Measurements from ENCODE around the gene LARGE1. TPM values are rescaled to one million over a fixed set of nuclear protein-coding genes. Genes with fewer than 3 reads are reported as not detected.

LARGE1 gene
- total RNA-seq, 2 experiments from 2014 or later, result 0.81 to 2.0 TPM

DNA sequence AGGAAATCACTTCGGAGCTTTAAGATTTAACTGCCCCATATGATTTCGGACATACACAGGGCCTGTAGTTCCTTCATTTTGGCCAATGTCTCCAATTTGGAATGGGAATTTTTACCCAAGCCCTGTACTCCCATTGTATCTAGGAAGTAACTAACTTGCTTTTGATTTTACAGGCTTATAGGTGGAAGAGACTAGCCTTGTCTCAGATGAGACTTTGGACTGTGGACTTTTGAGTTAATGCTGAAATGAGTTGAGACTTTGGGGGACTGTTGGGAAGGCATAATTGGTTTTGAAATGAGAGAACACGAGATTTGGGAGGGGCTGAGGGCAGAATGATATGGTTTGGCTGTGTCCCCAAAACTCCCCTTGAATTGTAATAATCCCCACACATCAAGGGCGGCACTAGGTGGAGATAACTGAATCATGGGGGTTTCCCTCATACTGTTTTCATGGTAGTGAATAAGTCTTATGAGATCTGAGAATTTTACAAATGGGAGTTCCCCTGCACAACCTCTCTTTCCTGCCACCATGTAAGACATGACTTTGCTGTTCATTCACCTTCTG is 130.5 kb downstream of the LARGE1 start:
- ChIA-PET POLR2A (no interaction called here), CTCF (no interaction called here)
- H3K9me3 Mint-ChIP-seq, result peaks cover 35% of the 10 kb centered on the region
- no peak overlapping the region for H3K4me3 Mint-ChIP-seq
- H3K27ac Mint-ChIP-seq, result no peak overlapping the region
- intact Hi-C loops (cut with micrococcal nuclease), result no loop called here
- peaks cover 5% of the 10 kb centered on the region for H3K36me3 Mint-ChIP-seq
- DNase-seq, result no peak
- no peaks in the 10 kb centered on the region for H3K27me3 Mint-ChIP-seq
- no peaks in the 10 kb centered on the region for H3K4me1 Mint-ChIP-seq (ENCODE audit: low read depth)

DNA sequence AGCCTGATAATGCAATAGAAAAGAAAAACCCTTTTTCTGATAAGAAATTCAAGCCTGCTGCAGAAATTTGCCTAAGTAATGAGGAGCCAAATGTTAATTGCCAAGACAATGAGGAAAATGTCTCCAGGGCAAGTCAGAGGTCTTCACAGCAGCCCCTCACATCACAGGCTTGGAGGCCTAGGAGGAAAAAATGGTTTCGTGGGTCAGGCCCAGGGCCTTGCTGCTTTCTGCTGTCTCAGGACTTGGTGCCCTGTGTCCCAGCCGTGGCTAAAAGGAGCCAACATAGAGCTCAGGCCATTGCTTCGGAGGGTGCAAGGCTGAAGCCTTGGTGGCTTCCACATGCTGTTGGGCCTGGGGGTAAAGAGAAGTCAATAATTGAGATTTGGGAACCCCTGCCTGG is 131.3 kb downstream of the LARGE1 start:
- H3K27ac Mint-ChIP-seq, result no peak overlapping the region
- CTCF ChIA-PET, result no interaction called here
- peaks cover 39% of the 10 kb centered on the region for H3K9me3 Mint-ChIP-seq
- H3K4me3 Mint-ChIP-seq, result no peak overlapping the region
- DNase-seq, result no peak
- peaks cover 5% of the 10 kb centered on the region for H3K36me3 Mint-ChIP-seq
- no peaks in the 10 kb centered on the region for H3K27me3 Mint-ChIP-seq
- no peaks in the 10 kb centered on the region for H3K4me1 Mint-ChIP-seq (ENCODE audit: low read depth)
- intact Hi-C loops (cut with micrococcal nuclease), result no loop called here
- POLR2A ChIA-PET, result no interaction called here

- Mint-ChIP-seq H3K9me3 (peaks cover 41% of the 10 kb centered on the region), H3K4me3 (no peak overlapping the region), H3K4me1 (ENCODE audit: low read depth) (no peaks in the 10 kb centered on the region), H3K27ac (no peak overlapping the region), H3K27me3 (no peaks in the 10 kb centered on the region), H3K36me3 (peaks cover 5% of the 10 kb centered on the region)
- DNase-seq, result no peak
- intact Hi-C loops (cut with micrococcal nuclease), result no loop called here
- CTCF ChIA-PET, result no interaction called here
- POLR2A ChIA-PET, result no interaction called here
Observed at GRCh38 chr22:33787645-33788456, 132.4 kb downstream of the LARGE1 start.

- no peak for DNase-seq
- H3K27ac Mint-ChIP-seq, result no peak overlapping the region
- intact Hi-C loops (cut with micrococcal nuclease), result no loop called here
- POLR2A ChIA-PET, result no interaction called here
- no peaks in the 10 kb centered on the region for H3K27me3 Mint-ChIP-seq
- H3K4me1 Mint-ChIP-seq (ENCODE audit: low read depth), result no peaks in the 10 kb centered on the region
- CTCF ChIA-PET, result no interaction called here
- H3K4me3 Mint-ChIP-seq, result no peak overlapping the region
- H3K36me3 Mint-ChIP-seq, result peaks cover 5% of the 10 kb centered on the region
- H3K9me3 Mint-ChIP-seq, result peaks cover 46% of the 10 kb centered on the region
Observed at GRCh38 chr22:33786149-33786548, 134.1 kb downstream of the LARGE1 start.

DNA sequence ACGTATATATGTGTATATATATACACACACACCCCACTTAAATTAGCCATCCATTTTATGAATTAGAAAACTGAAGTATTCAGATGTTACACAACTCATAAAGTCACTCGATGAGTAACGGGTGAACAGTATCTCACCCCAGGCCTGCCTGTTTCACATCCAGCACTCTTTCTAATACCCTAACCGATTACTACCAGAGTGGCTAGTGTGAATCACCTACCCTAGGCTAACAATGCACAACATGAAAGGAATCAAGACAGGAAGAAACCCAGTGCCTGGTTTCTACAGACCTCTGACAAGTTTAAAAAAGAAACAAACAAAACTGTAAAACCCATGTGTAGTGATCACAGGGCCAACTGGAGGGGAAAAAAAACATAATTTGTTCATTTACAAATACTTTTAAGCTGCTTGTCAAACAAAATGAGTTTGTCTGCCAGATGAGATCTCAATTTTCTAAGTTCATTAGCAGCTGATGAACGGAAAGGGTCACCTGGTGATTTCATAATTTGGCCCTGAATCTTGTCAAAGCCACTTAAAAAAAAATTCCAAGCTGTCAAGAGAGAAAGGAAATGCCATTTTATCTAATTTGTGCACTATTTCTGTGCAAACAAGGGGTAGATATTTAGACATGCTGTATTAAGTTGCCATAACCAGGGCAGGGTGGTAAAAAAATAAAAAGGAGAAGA is 134.8 kb downstream of the LARGE1 start:
- CTCF ChIA-PET, result no interaction called here
- POLR2A ChIA-PET, result no interaction called here

DNA sequence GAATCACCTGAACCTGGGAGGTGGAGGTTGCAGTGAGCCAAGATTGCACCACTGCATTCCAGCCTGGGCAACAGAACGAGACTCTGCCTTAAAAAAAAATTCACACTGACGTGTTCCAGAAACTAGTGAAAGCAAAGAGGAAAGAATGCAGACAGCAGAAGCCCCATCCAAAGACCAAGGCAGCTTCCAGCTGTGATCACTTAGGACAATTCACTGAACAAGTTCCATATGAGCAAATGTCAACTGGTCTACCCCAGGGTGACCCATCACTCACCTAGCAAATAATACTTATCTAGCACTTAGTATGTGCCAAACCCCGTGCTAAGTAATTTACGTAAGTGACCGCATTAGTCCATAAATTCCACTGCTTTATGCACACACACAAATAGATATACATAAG is 138.9 kb downstream of the LARGE1 start:
- Mint-ChIP-seq H3K4me1 (ENCODE audit: low read depth) (no peaks in the 10 kb centered on the region), H3K36me3 (no peaks in the 10 kb centered on the region), H3K27me3 (no peaks in the 10 kb centered on the region), H3K27ac (no peak overlapping the region), H3K9me3 (peaks cover 22% of the 10 kb centered on the region), H3K4me3 (no peak overlapping the region)
- intact Hi-C loops (cut with micrococcal nuclease), result no loop called here
- CTCF ChIA-PET, result no interaction called here
- DNase-seq, result no peak
- POLR2A ChIA-PET, result no interaction called here

More for the DNA sequence above, 134.8 kb downstream of the LARGE1 start:
- H3K4me1 Mint-ChIP-seq (ENCODE audit: low read depth), result no peaks in the 10 kb centered on the region
- no peak overlapping the region for H3K4me3 Mint-ChIP-seq
- no peaks in the 10 kb centered on the region for H3K27me3 Mint-ChIP-seq
- peaks cover 5% of the 10 kb centered on the region for H3K36me3 Mint-ChIP-seq
- H3K9me3 Mint-ChIP-seq, result peaks cover 42% of the 10 kb centered on the region
- no peak for DNase-seq
- intact Hi-C loops (cut with micrococcal nuclease), result no loop called here
- H3K27ac Mint-ChIP-seq, result no peak overlapping the region

DNA sequence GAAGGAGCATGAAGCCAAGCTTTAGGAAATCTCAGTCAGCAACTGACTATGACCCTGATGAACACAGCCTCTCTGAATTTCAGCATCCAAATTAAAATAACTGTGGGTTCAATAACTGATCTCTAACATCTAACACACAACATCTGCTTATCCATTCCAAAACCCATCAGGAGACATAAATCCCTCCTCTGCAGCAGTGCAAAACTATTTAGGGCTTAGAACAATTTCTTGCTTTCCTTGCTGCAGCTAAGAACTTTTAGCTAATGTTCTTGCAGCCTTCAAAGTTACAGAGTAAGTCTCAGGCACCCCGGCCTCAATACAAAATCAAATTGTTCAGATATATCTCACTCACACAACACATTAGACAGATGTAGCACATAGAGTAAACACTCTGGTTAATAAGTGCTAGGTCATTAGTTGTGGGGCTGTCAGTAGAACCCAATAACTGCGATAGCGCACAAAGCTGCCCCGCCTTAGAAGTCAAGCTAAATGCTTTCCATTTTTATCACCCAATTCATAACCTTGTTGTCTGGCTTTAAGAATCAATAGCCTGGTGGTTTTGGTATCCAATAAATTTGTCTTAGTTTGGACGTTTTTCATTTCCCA is 139.6 kb downstream of the LARGE1 start:
- CTCF ChIA-PET, result no interaction called here
- no peak overlapping the region for H3K4me3 Mint-ChIP-seq
- no peak overlapping the region for H3K27ac Mint-ChIP-seq

DNA sequence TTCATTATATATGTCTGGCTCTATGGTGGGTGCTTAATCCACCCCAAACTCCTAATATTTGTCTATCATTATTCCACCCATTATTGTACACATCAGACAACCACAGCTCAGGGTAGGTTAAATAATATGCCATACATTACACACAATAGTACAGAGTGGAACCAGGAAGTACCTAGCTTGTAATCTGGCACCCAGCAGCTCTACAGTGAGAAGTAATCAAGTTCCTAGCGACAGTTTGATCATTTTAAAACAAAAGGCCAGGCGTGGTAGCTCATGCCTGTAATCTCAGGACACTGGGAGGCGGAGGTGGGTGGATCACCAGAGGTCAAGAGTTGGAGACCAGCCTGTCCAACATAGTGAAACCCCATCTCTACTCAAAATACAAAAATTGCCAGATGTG is 141.0 kb downstream of the LARGE1 start:
- H3K4me1 Mint-ChIP-seq (ENCODE audit: low read depth), result no peaks in the 10 kb centered on the region
- DNase-seq, result no peak
- H3K9me3 Mint-ChIP-seq, result peaks cover 20% of the 10 kb centered on the region
- H3K27ac Mint-ChIP-seq, result no peak overlapping the region
- intact Hi-C loops (cut with micrococcal nuclease), result no loop called here
- no peaks in the 10 kb centered on the region for H3K36me3 Mint-ChIP-seq
- H3K27me3 Mint-ChIP-seq, result no peaks in the 10 kb centered on the region
- ChIA-PET CTCF (no interaction called here), POLR2A (no interaction called here)
- H3K4me3 Mint-ChIP-seq, result no peak overlapping the region

More for the DNA sequence above, 139.6 kb downstream of the LARGE1 start:
- Mint-ChIP-seq H3K27me3 (no peaks in the 10 kb centered on the region), H3K9me3 (peaks cover 22% of the 10 kb centered on the region), H3K4me1 (ENCODE audit: low read depth) (no peaks in the 10 kb centered on the region), H3K36me3 (no peaks in the 10 kb centered on the region)
- DNase-seq, result no peak
- intact Hi-C loops (cut with micrococcal nuclease), result no loop called here
- POLR2A ChIA-PET, result no interaction called here

DNA sequence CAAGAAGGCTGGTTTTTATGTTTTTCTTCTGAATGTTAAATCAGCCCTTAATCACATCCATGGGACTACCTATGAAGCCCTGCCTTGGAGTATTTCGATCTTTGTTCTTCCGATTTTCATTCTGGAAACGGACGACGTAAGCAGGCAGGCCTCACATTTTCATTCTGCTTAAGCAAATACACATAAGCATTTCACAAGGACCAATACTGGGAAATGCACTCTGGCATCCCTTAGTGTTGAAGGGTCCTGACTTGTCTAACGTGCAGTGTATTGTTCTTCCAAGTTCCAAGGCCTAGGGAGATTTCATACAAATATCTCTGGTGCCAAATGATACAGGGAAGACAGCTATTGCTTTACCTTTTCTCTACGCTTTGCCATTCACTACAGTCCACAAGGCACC is 143.8 kb downstream of the LARGE1 start:
- CTCF ChIA-PET, result no interaction called here
- POLR2A ChIA-PET, result no interaction called here
- H3K27me3 Mint-ChIP-seq, result no peaks in the 10 kb centered on the region
- intact Hi-C loops (cut with micrococcal nuclease), result no loop called here
- no peaks in the 10 kb centered on the region for H3K36me3 Mint-ChIP-seq
- H3K27ac Mint-ChIP-seq, result no peak overlapping the region
- DNase-seq, result no peak
- H3K4me1 Mint-ChIP-seq (ENCODE audit: low read depth), result no peaks in the 10 kb centered on the region
- no peak overlapping the region for H3K4me3 Mint-ChIP-seq
- peaks cover 14% of the 10 kb centered on the region for H3K9me3 Mint-ChIP-seq

GRCh38 chr22:33774781-33775180 is 145.5 kb downstream of the LARGE1 start:
- Mint-ChIP-seq H3K4me3 (no peak overlapping the region), H3K4me1 (ENCODE audit: low read depth) (no peaks in the 10 kb centered on the region), H3K36me3 (no peaks in the 10 kb centered on the region), H3K27me3 (no peaks in the 10 kb centered on the region), H3K27ac (no peak overlapping the region), H3K9me3 (peaks cover 11% of the 10 kb centered on the region)
- CTCF ChIA-PET, result no interaction called here
- intact Hi-C loops (cut with micrococcal nuclease), result no loop called here
- DNase-seq, result no peak
- POLR2A ChIA-PET, result no interaction called here

- Mint-ChIP-seq H3K4me3 (no peak overlapping the region), H3K36me3 (no peaks in the 10 kb centered on the region), H3K27me3 (no peaks in the 10 kb centered on the region), H3K27ac (no peak overlapping the region), H3K9me3 (peaks cover 4% of the 10 kb centered on the region), H3K4me1 (ENCODE audit: low read depth) (no peaks in the 10 kb centered on the region)
- ChIA-PET POLR2A (no interaction called here), CTCF (no interaction called here)
- no peak for DNase-seq
- intact Hi-C loops (cut with micrococcal nuclease), result no loop called here
Observed at GRCh38 chr22:33772745-33773144, 147.5 kb downstream of the LARGE1 start.

DNA sequence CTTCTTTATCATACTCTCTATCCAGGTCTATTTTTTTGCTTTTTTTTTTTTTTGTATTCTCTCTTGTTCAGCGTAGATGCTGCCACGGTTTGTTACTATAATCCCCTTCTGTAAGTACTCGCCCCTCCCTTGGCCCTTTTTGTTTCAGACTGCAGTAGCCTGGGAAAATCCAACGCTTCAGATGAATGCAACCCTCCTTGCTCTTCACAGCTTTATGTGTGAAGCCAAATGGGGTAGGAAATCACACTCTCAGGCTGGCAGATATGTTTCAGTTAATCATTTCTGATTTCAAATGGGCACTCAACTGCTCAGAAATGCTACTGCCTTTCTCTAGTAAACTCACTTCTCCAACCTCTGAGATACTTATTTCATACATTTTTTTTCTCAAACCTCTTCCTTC is 149.1 kb downstream of the LARGE1 start:
- Mint-ChIP-seq H3K27ac (no peak overlapping the region), H3K4me1 (ENCODE audit: low read depth) (no peaks in the 10 kb centered on the region), H3K9me3 (peaks cover 4% of the 10 kb centered on the region), H3K27me3 (no peaks in the 10 kb centered on the region), H3K4me3 (no peak overlapping the region), H3K36me3 (no peaks in the 10 kb centered on the region)
- POLR2A ChIA-PET, result no interaction called here
- CTCF ChIA-PET, result no interaction called here
- DNase-seq, result no peak
- intact Hi-C loops (cut with micrococcal nuclease), result no loop called here

Measured in activated CD4-positive, alpha-beta memory T cell treated with anti-CD3 and anti-CD28 coated beads for 36 hours (primary cell).